Measurements from ENCODE around the gene PAPSS2.

Gene PAPSS2

DNA sequence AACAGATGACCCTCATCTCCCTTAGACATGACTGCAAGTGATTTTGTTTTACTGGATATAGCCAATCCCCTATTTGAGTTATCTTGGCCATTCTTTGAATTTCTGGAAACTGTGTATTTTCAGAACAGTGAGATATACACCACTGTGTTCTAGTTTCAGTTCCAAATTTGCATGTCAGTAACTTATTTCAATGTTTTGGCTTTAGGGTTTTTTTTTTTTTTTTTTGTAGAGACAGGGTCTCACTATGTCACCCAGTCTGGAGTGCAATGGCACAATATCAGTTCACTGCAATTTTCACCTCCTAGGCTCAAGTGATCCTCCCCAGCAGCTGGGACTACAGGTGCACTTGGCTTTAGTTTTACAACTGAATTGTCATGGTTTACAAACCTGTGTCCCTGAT is 91.1 kb downstream of the PAPSS2 start:
- no peak for DNase-seq (ENCODE audit: low spot score)

DNA sequence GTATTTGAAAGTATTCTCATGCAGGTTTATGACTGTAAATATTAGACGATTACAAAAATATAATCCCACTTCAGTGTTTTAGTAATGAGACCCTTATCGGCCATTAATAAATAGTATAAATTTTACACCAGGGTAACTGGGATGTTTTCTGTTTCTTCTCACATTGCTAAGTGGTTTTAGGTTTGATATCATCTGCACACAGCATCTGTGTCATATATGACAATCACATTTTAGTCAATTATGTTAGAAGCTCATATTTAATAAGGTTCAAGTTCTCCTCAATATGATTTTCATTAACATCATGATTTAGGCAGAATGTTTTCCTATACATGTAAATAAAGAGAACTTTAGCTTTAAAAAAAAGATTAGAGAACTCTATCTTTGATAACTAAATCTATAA is 91.6 kb downstream of the PAPSS2 start:
- no peak for DNase-seq (ENCODE audit: low spot score)

DNA sequence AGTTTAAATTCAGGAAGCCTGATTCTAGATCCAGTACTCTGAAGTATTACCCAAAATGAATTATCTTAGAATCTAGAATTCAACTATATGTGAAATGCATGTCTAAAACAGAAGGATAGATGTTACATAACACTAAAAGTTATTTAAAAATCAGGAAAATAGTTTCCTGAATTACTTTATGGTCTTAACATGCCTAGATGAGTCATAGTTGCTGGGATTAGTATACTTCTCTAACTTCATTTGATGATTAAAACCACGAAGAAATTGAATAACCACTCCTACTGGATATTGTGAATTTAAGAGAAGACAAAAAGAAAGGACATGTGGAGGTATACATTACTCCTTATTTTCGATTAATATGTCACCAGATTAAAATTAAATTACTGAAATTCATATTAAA is 92.9 kb downstream of the PAPSS2 start:
- DNase-seq (ENCODE audit: low spot score) = no peak

DNA sequence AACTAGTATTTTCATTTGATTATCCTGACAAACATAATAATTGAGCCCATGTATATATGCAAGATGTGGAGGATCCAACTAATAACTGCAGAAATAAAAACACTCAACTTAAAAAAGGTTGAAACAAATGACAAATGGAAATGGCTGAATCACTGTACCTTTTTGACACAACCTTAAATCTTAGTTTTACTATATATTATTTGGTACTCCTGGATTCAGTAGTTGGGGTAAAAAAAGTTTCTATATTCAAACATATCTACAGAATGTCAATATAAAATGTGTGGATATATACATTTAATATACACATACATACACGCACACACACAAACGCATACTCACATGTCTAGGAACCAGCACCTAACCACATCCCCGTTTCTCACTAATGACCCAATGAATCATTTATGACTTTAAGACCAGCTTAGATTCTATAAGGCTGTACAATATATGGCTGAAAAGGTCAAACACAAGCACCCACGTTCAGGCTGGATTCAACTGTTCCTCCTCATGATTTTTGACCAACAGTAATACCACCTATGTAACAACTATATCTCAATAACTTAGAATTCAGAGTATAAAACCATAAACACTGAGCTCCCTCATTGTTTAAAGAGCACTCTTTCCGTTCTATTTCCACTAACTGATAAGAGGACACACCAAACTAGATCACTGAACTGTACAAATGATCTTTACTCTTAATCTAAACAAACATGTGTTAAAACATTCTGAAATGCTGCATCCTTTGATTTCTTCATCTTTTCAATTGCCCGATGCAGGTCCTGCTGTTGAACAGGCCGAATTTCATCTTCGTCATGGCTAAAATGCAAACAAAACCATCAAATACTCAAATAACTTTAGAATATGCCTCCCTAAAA is 94.6 kb downstream of the PAPSS2 start:
- no peak for DNase-seq (ENCODE audit: low spot score)

DNA sequence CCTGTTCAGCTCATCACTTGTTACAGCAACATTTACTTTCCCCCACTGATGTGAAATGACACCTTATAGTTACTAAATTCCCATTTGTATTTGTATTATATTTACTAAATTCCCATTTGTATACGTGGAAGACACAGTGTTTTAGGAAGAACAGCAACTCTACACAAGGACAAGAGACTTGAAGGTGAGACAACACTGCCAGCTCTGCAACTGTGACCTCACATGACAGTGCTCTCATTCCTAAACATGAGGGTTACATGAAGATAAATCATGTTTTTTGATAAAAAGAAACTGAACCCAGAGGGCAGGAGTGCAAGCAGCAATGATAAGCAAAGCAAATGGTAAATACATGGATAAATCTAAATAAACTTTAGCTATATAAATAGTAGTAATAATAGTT is 98.0 kb downstream of the PAPSS2 start:
- no peak for DNase-seq (ENCODE audit: low spot score)

DNA sequence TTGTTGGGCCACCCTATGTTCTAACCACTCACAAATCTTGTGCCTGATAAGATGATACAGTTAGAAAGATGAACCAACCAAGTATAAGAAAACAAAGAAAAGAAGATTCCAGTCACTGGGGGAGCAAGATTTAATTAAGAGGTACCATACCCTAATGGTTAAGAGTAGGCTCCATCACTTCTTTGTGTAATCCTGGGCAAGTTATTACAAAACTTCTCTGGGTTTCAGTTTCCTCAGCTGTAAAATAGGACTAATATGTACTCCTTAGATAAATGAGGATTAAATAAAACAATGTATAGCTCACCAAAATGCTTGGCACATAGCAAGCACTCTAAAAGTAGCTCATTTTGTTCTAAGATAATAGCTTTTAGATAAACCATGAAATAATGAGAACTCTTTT is 99.9 kb downstream of the PAPSS2 start:
- no peak for DNase-seq (ENCODE audit: low spot score)

DNA sequence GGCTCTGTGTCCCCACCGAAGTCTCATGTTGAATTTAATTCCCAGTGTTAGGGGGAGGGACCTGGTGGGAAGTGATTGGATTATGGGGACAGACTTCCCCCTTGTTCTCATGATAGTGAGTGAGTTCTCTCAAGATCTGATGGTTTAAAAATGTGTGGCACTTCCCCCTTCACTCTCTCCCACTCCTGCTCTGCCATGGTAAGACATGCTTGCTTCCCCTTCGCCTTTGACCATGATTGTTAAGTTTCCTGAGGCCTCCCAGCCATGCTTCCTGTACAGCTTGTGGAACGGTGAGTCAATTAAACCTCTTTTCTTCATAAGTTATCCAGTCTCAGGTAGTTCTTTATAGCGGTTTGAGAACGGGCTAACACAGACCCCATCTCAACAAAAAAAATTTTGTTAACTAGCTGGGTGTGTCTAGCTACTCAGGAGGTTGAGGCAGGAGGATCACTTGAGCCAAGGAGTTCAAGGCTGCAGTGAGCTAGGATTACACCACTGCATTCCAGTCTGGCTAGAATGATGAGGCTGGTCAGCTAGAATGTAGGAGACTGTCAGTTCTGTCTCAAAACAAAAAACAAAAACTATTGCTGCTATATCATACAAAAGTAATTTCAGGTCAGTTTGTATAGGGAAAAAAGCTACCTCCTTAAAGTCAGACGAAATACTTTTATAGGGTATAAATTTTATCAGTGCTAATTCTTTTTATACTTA is 100.7 kb downstream of the PAPSS2 start:
- DNase-seq (ENCODE audit: low spot score) = no peak

DNA sequence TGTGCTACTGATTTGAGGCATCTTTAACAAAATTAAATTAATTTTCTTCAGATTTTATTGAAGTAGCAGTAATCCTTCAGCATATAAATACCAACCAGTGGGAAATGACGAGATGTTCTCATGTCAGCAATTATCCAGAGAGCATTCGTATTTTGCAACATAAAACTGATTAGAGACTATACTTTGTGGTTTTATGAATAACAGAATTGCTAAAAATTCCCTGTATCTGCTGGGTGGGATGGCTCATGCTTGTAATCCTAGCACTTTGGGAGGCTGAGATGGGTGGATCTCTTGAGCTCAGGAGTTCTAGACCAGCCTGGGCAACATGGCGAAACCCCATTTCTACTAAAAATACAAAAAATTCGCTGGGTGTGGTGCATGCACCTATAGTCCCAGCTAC is 101.5 kb downstream of the PAPSS2 start:
- DNase-seq (ENCODE audit: low spot score) = no peak

DNA sequence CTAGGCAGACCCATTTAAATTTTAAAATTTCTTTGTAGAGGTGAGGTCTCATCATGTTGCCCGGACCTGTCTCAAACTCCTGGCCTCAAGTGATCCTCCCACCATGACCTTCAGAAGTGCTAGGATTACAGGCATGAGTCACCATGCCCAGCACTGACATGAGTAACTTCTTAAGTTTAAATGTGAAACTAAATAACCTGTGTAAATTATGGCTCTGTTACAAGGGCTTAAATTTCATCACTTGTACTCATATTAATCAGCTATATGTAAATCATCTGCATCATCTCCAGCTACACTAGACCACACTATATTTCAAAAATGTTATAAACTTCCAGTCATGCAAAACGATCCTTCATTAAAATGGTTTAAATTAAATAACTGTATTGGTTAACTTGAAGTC is 102.2 kb downstream of the PAPSS2 start:
- DNase-seq (ENCODE audit: low spot score) = no peak

DNA sequence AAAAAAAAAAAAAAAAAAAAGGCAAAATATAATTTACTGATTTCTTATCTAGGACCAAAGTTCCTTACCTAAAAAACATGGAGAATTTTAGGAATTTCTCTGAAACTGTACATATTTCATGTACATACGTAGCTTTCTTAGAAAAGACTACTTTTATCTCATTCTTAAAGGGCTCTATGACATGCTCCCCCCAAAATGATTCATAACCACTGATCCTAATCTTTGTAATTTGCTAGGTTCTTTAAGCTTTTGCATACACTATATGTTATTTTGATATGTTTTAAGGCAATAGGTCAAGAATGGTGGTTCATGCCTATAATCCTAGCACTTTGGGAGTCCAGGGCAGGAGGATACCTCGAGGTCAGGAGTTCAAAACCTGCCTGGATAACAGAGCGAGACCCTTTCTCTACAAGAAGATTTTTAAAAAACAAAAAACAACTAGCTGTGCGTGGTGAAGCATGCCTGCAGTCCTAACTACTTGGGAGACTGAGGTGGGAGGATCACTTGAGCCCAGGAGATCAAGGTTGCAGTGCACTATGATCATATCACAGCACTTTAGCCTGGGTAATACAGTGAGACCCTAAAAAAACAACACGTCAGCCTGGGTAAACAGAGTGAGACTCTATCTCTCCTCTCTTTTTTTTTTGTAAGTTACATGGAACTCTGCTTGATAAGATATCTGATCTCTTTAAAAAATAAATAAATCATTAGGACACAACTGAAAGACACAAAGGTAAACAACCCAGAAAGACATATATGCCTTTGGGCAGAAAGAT is 103.6 kb downstream of the PAPSS2 start:
- DNase-seq (ENCODE audit: low spot score) = no peak

DNA sequence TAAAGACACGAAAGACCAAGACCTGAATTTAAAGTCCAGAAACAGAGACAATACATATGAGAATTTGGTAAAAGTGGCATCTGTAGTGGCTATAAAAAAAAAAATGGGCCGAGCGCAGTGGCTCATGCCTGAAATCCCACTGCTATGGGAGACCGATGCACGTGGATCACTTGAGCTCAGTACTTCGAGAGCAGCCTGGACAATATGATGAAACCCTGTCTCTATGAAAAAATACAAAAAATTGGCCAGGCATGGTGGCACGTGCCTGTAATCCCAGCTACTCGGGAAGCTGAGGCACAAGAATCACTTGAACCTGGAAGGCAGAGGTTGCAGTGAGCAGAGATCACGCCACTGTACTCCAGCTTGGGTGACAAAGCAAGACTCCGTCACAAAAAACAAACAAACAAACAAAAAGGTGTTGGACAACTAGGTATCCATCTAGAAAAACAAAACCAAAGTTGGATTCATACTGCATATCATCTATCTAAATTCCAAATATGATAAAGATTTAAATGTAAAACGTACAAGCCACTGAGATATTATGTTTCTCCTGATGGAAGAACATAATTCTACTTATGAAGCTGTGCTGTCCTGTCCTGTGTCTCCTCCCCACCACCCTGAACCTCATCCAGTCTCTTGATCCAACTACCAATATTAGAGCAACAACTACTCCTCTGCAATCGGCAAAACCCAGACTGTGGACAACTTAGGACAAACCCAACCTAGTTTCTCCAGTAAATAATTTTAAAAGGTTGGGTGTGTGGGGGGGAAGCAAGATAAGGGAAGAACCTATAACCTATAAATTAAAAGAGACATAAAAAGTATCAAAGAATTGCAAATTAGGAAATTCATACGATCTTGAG is 104.6 kb downstream of the PAPSS2 start:
- DNase-seq (ENCODE audit: low spot score) = no peak

DNA sequence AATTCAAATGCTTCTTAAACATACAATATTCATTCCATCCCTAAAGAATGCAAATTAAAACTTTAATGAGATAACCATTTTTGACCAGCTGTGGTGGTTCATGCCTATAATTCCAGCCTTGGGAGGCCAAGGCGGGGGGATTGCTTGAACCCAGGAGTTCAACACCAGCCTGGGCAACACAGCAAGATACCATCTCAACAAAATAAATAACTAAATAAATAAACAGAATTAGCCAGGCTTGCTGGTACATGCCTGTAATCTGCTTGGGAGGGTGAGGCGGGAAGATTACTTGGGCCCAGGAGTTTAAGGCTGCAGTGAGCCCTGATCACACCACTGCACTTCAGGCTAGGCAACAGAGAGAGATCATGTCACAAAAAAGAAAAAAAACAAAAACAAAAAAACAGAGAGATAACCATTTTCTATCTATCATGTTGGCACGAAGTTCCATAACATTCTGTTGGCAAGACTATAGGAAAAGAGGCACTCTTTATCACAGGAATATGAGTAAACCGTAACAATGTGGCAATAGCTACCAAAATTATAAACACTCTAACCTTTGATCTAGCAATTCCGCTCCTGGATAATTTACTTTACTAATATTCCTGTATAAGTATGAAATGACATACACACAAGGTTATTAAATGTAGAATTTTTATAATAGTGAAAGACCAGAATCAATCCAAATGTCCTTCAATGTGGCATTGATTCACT is 106.1 kb downstream of the PAPSS2 start:
- no peak for DNase-seq (ENCODE audit: low spot score)

DNA sequence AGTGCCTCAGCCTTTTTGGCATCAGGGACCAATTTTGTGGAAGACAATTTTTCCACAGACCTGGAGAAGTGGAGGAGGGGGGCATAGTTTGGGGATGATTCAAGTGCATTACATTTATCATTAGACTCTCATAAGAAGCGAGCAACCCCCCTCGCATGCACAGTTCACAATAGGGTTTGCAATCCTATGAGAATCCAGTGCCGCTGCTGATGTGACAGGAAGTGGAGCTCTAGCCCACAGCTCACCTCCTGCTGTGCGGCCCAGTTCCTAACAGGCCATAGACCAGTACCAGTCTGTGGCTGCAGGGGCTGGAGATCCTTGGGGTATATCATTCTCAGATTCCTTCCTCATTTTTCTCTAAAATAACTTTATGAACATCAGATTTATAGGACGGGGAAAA is 107.6 kb downstream of the PAPSS2 start:
- DNase-seq (ENCODE audit: low spot score) = no peak

DNA sequence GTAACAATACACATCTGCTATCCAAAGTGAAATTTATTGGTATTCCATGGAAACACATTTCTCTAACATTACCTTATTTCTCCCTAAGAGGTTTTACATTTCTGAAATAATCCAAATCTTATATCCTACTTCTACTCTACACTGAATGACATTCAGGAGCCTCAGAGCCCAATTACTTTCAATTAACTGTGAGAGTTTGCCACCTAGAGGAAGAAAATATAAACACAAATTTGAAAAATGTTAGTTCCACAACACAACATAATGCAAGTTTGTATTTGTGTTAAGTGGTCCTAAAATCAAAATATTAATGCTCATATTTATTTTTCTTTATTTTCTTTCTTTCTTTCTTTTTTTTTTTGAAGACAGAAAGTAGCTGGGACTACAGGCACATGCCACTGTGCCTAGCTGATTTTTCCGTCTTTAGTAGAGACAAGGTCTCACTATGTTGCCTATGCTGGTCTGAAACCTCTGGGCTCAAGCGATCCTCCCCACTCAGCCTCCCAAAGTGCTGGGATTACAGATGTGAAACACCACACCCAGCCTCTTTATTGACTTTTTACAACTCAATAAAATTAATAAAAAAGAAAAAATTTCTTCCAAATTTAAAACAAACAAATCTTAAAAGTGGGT is 112.3 kb downstream of the PAPSS2 start:
- DNase-seq (ENCODE audit: low spot score) = peak; percentile 63

DNA sequence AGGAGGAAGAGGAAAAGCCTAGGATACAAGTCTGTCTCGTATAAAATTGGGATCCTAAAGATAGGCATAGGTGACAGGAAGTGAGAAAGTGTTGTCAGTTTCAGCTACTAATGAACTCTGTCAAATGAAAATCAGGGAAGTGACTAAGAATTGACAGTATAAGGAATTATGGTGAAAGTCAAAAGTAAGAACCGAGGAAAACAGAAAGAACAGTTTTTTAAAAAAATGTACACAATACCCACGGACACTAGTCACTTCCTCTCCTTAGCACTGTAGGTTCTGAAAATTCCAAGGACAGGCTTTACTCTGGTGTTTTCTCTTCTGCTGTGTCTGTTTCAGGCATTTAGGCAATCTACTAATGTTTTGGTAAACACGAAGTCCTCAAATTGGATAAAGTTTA is 116.1 kb downstream of the PAPSS2 start:
- no peak for DNase-seq (ENCODE audit: low spot score)

DNA sequence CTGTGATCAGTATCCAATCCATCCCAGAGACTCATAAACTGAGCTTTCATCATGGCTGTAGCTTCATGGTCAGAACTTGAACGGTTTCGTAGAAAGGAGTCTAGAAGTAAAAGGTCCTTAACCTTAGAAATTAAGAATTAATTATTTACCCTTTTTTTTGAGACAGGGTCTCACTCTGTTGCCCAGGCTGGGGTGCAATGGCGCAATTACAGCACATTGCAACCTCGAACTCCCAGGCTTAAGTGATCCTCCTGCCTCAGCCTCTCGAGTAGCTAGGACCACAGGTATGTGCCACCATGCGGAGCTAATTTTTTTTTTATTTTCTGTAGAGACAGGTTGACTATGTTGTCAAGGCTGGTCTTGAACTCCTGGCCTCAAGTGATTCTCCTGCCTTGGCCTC is 116.7 kb downstream of the PAPSS2 start:
- no peak for DNase-seq (ENCODE audit: low spot score)

DNA sequence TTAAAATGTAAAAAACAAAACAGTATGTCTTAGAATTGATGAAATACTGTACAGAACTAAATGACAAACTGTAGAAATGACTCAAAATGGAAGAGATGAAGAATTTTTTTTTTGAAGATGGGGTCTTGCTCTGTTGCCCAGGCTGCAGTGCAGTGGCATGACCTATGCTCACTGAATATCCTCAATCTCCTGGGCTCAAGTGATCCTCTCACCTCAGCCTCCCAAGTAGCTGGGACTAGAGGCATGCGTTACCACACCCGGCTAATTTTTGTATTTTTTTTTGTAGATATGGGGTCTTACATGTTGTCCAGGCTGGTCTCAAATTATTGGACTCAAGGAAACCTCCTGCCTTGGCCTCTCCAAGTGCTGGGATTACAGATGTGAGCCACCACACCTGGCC is 121.9 kb downstream of the PAPSS2 start:
- no peak for DNase-seq (ENCODE audit: low spot score)

DNA sequence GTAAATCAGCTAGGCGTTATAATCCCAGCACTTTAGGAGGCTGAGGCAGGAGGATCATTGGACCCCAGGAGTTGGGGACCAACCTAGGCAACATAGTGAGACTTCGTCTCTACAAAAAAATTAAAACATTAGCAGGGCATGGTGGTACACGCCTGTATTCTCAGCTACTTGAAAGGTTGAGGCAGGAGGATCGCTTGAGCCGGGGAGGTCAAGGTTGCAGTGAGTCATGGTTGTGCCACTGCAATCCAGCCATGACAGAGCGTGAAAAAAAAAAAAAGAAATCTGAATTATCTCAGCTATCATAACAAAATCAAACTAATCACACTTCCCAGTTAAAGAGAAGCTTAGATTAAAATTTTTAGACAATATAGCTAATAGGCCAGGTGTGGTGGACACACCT is 123.0 kb downstream of the PAPSS2 start:
- no peak for DNase-seq (ENCODE audit: low spot score)

DNA sequence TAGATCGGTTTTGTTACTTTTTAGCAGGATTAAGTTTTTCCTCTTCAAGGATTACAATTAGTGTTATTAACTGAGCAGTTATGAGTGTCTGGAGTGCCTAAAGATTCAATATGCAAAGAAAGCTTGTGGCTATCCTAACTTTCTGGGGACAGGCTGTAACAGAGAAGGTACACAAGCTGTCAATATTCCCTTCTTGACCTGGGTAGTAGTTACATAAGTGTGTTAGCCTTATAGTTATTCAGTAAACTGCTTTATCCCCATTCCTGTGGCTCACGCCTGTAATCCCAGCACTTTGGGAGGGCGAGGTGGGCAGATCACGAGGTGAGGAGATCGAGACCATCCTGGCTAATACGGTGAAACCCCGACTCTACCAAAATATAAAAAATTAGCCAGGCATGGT is 126.7 kb downstream of the PAPSS2 start:
- no peak for DNase-seq (ENCODE audit: low spot score)

DNA sequence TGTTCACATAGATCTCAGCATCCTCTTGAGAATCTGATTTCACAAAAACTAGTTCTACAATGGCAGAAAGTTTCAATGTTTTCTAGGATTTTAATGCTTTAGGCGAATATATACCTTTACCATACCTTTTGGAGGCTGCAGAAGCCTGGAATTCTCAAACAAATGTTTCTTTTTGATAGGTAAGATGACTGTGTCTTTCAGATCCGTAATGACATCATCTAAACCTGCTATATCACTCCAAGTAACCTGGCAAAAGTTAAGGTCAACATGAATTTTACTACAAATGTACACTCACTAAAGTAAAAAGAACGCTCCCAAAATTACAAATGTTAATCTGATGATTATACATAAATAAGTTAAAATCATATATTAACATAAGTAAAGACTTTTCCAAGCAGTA is 130.5 kb downstream of the PAPSS2 start:
- no peak for DNase-seq (ENCODE audit: low spot score)

DNA sequence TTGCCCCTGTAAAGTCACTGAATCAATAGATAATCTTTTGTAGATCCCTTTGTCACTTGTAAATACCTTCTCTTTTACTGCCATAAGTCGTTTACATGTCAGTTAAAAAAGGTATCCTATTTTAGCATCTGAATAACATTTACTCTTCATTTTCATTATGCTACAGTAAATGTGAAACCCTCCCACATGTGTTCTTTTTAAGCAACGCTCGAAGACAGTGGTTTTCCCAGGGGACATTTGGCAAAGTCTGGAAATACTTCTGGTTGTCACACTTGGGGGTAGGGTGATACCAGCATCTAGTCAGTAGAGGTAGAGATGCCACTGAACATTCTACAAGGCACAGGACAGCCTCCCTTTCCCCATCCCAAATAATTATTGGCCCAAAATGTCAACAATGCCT is 134.6 kb downstream of the PAPSS2 start:
- no peak for DNase-seq (ENCODE audit: low spot score)
